GM12875 (cell line): ENCODE data around the gene ZBED5.

Experiments
- H3K4me3 ChIP-seq: one replicate; pipeline ENCODE4 v1.5.1; 2011; ENCODE audit warnings: low read depth, low read length, control low read depth
- TF ChIP-seq, protein P1 (sequence below): IDR thresholded peaks from 2 replicates; pipeline ENCODE4 v1.5.1; 2011; ENCODE audit warnings: low read depth, mild to moderate bottlenecking, control low read depth, inconsistent platforms, low read length, moderate library complexity, borderline replicate concordance; ENCODE audit not compliant: insufficient read depth

The ZBED5 gene

DNA sequence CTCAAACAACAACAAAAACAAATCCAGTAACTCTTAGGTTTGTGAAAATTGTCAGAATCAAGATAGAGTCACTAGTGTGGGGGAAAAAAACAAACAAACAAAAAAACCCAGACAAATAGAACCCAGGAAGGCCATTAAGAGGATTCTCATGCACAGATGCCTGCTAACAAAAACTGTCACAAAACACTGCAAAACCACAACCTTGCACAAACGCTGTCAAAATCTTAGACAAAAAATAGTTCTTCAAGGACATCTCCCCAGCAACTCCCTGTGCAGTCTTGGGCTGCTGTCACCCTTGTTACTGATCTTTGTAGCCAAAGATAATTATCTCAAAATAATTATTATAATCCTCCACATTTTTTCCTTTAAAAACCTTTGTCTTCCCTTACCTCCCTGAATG lies 4.6 kb upstream of the ZBED5 start:
- no peak overlapping the region for H3K4me3 ChIP-seq
- TF ChIP-seq, protein P1, sequence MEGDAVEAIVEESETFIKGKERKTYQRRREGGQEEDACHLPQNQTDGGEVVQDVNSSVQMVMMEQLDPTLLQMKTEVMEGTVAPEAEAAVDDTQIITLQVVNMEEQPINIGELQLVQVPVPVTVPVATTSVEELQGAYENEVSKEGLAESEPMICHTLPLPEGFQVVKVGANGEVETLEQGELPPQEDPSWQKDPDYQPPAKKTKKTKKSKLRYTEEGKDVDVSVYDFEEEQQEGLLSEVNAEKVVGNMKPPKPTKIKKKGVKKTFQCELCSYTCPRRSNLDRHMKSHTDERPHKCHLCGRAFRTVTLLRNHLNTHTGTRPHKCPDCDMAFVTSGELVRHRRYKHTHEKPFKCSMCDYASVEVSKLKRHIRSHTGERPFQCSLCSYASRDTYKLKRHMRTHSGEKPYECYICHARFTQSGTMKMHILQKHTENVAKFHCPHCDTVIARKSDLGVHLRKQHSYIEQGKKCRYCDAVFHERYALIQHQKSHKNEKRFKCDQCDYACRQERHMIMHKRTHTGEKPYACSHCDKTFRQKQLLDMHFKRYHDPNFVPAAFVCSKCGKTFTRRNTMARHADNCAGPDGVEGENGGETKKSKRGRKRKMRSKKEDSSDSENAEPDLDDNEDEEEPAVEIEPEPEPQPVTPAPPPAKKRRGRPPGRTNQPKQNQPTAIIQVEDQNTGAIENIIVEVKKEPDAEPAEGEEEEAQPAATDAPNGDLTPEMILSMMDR, result no peak

DNA sequence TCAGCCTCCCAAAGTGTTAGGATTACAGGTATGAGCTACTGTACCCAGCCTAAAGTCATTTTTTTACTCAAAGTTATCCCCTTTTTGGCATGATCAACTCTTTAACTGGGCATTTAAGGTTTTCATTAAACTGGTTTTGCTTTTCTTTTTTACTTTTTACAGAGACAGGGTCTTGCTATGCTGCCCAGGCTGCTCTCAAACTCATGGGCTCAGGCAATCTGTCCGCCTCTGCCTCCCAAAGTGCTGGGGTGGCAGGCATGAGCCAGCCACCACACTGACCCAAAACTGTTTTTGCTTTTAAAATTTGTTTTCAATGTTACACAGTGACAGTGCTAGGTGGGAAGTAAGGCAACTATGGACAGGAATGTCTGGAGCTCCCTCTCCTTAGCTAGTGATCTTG lies 3.9 kb upstream of the ZBED5 start:
- TF ChIP-seq, protein P1, result no peak
- no peak overlapping the region for H3K4me3 ChIP-seq

DNA sequence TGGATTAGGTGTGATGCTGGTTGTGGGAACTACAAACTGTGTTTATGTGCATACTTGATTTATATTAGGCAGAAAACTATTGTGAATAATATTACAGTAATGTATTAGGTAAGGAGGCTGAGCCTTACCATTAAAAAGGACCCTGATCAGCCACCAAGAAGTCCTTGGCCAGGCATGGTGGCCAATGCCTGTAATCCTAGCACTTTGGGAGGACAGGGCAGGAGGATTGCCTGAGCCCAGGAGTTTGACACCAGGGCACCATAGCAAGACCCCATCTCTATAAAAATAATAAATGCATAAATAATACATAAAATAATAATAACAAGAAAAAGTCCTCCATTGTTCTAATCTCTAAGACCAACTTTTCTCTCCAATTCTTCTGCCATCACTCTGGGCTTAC lies 3.2 kb upstream of the ZBED5 start:
- TF ChIP-seq, protein P1, result no peak

DNA sequence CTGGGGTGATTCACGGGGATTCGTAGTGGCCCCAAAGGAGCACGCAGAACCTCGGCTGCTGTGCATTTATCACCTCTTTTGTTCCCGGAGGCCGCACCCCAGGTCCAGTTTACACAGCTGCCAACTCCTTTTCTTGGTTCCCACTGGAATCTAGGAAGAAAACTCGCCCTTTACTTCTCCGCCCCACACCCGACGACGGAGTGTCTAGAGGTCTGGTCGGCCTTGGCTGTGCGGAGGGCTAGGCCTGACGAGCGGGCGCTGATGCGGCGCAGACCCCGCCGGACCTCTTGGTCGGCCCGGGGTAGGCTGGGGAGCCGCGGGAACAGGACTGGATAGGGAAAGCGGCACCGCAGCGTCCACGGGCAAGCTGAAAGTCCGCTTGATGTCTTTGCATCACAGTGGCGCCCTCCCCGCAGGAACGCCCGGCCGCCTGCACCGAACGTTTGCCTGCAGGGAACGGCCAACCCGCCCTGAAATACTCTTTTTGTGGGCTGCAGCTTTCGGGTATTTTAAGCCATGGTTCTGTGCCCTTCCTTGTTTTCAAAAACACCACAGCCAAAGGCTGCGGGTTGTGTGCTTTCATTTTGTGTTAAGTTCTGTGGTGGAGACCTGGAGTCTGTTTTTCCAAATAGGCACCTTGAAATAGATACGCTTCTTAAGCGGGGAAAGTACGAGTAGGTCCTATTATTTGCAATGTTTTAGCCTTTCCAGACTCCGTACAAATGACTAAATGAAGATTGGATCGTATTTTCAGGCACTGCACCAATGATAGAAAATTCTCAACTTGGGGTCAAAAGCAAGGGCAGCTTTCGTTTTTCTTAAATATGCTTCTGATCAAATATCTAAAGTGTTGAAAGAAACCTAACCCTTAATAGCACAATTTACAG lies 829 bp upstream of the ZBED5 start:
- TF ChIP-seq, protein P1, result no peak
- H3K4me3 ChIP-seq, result peak overlapping the region; percentile 84

More for the DNA sequence above, 3.2 kb upstream of the ZBED5 start:
- no peak overlapping the region for H3K4me3 ChIP-seq

DNA sequence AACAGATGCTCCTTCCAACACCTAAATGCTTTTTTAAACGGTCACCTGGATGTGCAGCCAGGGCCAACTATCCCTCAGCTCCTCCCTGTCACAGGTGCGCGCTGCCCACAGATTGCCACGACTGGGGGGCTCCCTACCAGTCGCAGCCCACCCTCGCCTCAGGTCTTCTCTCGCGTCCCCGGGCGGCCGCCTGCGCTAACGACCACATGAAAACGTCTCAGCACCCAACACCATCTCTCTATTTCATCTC lies 469 bp downstream of the ZBED5 start:
- TF ChIP-seq, protein P1, result no peak
- H3K4me3 ChIP-seq, result peak overlapping the region; percentile 84

DNA sequence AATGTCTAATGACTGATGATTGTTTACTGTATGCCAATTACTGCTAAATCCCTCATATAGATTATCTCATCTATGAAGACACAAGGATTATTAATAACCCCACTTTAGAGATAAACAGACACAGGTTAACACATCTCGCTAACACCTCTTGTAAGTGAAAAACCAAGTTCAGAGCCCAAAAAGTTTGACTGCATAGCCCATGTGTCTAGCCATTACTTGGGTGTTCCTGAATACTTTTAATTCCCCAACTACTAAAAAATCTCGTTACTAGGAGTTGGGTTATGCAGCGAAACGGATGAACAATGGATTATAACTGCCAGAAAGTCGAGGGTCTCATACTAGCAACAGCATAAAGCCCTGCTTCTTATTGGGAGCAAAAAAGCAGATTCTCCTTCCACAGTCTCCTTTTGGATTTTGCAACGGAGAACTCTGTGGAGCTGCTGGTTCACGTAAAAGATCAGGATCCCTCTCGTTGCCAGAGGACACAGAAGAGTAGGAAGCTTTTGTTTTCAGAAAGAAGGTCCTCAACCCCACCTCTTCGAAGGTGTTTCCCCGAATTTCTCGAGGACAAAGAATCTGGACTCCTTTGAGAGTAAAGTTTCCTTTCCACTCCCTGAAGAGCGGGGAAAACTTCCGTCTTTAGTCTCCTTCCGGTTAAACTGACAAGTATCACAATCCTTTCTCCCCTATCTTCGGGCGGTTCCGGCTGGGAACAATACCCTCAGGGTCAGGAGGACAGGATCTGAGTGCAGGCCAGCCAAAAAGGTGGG lies 979 bp downstream of the ZBED5 start:
- TF ChIP-seq, protein P1, result no peak
- peak overlapping the region; percentile 84 for H3K4me3 ChIP-seq

DNA sequence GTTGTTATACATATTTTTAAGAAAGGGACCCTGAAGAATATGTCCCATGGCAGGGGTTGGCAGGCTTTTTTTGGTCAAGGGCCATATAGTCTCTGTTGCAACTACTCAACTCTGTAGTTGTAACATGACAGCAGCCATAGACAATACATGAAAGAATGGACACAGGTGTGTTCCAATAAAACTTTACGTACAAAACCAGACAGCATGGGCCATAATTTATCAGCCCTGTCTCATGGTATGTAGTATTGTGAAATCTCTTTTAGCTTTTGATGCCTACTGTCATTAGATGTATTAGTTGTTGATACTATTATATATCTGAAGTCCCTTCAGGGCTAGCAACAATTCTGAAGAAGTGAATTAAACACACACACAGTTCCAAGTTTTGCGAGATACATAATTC lies 2.6 kb downstream of the ZBED5 start:
- TF ChIP-seq, protein P1, result no peak
- H3K4me3 ChIP-seq, result no peak overlapping the region
